Measurements from ENCODE around the gene IYD. TPM values are rescaled to one million over a fixed set of nuclear protein-coding genes. Genes with fewer than 3 reads are reported as not detected.

Gene IYD
- total and polyA plus RNA-seq, 9 of the 15 experiments (the other 6 are each of a cell fraction or from before 2014, with no cell fraction given), result not detected

GRCh38 chr6:150343434-150343833 is 25.4 kb upstream of the IYD start (continued):
- TF ChIP-seq HMG20A (CRISPR knock-in tag; conservative IDR thresholded peaks at IDR 0.05), result no peak

GRCh38 chr6:150345781-150346180 is 23.0 kb upstream of the IYD start:
- Histone ChIP-seq H3K27me3 (ENCODE audit: control insufficient read depth in 2 of 2, insufficient read depth in 2 of 2, low read length in 2 of 2) (peaks cover 15 to 18% of the 10 kb centered on the region in 2 experiments; a peak in 4 of 5 replicates), H4K20me1 (replicated peaks; ENCODE audit: control insufficient read depth, insufficient read depth, low read length) (no peaks in the 10 kb centered on the region), H3K36me3 (ENCODE audit: control insufficient read depth, insufficient read depth, low read length) (no peaks in the 10 kb centered on the region), H3K9ac (ENCODE audit: insufficient read depth in 1 of 2, low read depth in 2 of 2, low read length in 2 of 2) (no peak overlapping the region), H3K9me1 (ENCODE audit: control insufficient read depth, insufficient read depth, low read length) (no peaks in the 10 kb centered on the region), H3K4me1 (replicated peaks in 1 of 2; ENCODE audit: control insufficient read depth in 2 of 2, insufficient read depth in 2 of 2, low read length in 2 of 2) (no peaks in the 10 kb centered on the region), H2AFZ (ENCODE audit: low read depth, low read length) (no peak overlapping the region), H3K79me2 (ENCODE audit: control insufficient read depth, insufficient read depth, low read length) (no peaks in the 10 kb centered on the region), H3K4me2 (ENCODE audit: insufficient read depth, low read length) (no peak overlapping the region), H3K9me3 (replicated peaks; ENCODE audit: control insufficient read depth, insufficient read depth, low read depth, low read length) (no peaks in the 10 kb centered on the region), H3K4me3 (no peak overlapping the region), H3K27ac (ENCODE audit: extremely low read depth, low read depth, low read length) (no peak overlapping the region)
- DNase-seq (ENCODE audit: extremely low read depth in 1 of 4, low spot score in 3 of 4), result no peak
- ChIA-PET CTCF (ENCODE audit: low intra/inter-chr PET ratio) (no interaction called here), POLR2A (no interaction called here)
- in situ Hi-C loops (cut with MboI) (no loop called here), intact Hi-C loops (cut with micrococcal nuclease) (no loop called here)
- TF ChIP-seq PHF21A (IDR thresholded peaks at IDR 0.05; ENCODE audit: borderline replicate concordance, low read depth), result no peak
- no peak for TF ChIP-seq TFAP4 (CRISPR knock-in tag; IDR thresholded peaks at IDR 0.05; ENCODE audit: borderline replicate concordance)
- no peak for TF ChIP-seq TSC22D4 (tag; IDR thresholded peaks at IDR 0.05)
- no peak for TF ChIP-seq TRIM24 (IDR thresholded peaks at IDR 0.05)
- no peak for TF ChIP-seq GATAD2B (IDR thresholded peaks at IDR 0.05; ENCODE audit: borderline replicate concordance)
- no peak for TF ChIP-seq ZNF324 (CRISPR knock-in tag; IDR thresholded peaks at IDR 0.05)
- TF ChIP-seq THAP12 (CRISPR knock-in tag; IDR thresholded peaks at IDR 0.05), result no peak
- 5% methylated on average over 3 of the region's 3 CpGs for WGBS (ENCODE audit: insufficient coverage, low coverage, missing lambda C conversion rate)
- ATAC-seq, result no peak
- FAIRE-seq, result no peak
- no TSS peak for BruUV-seq (replicated peaks)

Data from K562 (cell line).